ENCODE measurements around the gene TEX44.

TEX44 gene

DNA sequence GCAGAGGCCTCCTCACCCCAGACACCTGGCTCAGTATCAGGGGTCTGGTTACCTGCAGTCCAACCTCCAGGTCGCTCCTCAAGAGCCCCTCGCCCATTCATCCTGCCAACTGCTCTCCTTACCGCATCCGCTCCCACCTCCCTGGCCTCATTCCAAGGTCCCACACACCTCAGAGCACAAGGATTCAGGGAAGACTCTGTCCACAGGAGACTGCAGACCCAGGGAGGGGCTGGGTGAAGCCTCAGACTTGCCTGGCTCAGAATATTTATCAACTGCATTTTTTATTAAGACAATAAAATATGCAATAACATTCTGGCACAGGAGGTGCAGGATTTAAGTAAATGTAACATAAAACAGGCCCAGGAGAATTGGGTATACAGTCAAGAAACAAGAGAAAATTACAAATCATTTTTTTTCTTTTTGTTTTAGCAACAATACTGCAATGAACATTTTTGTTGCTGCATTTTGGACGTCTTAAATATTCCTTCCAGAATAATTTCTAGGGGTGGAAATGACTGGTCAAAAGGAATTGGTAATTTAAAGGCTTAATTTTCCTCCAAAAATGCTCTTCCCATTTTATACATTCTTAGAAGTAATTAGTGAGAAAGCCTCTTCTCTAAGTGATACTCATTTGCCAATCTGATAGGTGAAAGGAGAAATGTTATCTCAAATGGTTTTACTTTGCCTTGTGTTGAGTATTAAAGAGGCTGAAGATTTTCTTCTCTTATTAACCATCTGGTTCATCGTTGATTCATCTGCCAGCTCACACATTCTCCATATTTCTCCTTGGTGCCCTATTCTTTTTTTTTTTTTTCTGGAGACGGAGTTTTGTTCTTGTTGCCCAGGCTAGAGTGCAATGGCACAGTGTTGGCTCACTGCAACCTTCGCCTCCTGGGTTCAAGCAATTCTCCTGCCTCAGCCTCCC is 42.5 kb downstream of the TEX44 start:
- DNase-seq, result no peak

DNA sequence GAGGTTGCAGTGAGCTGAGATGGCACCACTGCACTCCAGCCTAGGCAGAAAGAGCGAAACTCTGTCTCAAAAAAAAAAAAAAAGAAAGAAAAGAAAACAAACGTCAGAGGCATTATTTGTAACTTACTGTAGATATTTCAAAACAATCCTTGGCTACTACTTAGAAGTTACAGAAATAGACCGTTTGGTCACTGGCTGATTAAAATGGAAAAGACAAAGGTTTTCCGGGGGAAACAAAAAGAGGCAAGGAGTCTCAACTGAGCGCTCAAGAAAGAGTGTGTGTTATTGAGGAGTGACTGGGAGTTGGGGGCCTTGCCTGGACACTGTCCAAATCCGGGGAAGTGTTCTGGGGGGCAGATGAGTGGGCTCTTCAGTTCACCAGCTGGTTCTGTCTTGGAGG is 47.6 kb downstream of the TEX44 start:
- DNase-seq, result no peak

DNA sequence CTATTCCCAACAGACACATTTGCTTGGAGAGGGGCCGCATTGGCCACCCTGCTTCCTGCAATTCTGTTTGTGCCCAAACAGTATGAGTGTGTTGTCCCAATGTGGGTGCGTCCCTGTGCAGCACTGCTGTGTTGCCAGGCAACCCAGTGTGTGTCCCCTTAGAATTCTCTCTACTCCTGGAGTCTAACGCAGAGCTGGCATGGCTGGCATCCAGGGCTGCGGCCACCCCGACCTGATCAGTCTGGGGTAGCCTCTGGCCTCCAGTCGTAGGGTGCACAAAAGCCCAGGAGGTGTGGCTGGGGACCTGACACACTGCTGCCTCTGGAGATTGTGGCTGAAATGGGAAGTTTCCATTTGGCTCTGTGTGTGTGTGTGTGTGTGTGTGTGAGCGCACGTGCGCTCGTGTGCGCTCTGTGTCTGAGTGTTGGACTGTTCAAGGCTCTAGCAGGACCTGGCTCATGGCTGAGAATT is 48.0 kb downstream of the TEX44 start:
- peak in 1 of 2 donors; percentile 38 for DNase-seq

DNA sequence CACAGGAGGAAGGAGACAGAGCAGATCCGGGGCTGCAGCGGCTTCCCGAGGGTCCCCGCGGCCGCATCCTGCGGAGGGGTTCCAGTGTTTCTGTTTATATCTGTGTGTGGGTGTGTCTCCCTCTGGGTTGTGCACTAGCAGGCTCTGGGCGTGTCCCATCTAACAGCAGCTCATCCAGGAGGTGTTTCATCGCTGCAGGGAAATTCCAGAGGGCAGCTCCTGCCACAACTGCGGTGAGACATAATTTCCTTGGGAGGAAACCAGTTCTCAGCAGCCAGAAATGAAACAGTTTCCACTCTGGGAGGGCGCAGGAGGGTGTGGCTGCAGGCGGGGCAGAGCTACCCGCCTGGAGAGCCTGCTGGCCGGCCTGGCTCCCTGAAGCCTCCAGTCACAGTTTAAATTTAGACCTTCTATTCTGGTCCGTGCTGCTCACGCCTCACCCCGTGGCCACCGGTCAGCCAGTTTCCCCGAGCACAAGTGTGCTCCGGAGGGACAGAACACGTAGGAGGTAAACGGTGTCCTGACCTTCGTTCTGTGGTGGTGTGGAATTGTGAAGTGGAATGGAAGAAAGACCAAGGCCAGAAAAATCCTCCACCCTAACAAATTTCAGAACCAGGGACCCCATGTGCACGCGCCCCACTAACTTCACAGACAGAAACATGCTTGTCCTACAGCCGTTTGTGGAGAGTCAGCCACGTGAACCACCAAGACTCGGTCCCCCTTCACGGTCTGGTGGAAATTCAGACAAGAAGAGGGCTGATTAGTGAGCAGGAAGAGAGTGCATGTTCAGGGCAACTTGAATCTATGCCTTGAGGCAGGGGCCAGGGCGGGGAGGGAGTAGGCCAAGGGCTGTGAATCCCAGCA is 50.2 kb downstream of the TEX44 start:
- DNase-seq, result no peak

DNA sequence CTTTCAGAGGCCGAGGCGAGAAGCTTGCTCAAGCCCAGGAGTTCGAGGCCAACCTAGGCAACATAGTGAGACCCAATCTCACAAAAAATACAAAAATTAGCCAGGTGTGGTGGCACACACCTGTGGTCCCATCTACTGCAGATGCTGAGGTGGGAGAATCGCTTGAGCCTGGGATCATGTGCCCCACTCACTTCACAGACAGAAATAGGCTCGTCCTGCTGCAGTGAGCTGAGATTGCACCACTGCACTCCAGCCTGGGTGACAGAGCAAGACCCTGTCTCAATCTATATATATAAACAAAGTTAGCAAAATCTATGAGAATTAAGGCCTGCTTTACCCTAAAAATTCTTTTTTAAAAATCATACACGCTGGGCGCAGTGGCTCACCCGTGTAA is 50.8 kb downstream of the TEX44 start:
- no peak for DNase-seq

Data from hippocampal formation (tissue), 2 donors.